ENCODE results near the gene CRAMP1.

CRAMP1 gene, protein sequence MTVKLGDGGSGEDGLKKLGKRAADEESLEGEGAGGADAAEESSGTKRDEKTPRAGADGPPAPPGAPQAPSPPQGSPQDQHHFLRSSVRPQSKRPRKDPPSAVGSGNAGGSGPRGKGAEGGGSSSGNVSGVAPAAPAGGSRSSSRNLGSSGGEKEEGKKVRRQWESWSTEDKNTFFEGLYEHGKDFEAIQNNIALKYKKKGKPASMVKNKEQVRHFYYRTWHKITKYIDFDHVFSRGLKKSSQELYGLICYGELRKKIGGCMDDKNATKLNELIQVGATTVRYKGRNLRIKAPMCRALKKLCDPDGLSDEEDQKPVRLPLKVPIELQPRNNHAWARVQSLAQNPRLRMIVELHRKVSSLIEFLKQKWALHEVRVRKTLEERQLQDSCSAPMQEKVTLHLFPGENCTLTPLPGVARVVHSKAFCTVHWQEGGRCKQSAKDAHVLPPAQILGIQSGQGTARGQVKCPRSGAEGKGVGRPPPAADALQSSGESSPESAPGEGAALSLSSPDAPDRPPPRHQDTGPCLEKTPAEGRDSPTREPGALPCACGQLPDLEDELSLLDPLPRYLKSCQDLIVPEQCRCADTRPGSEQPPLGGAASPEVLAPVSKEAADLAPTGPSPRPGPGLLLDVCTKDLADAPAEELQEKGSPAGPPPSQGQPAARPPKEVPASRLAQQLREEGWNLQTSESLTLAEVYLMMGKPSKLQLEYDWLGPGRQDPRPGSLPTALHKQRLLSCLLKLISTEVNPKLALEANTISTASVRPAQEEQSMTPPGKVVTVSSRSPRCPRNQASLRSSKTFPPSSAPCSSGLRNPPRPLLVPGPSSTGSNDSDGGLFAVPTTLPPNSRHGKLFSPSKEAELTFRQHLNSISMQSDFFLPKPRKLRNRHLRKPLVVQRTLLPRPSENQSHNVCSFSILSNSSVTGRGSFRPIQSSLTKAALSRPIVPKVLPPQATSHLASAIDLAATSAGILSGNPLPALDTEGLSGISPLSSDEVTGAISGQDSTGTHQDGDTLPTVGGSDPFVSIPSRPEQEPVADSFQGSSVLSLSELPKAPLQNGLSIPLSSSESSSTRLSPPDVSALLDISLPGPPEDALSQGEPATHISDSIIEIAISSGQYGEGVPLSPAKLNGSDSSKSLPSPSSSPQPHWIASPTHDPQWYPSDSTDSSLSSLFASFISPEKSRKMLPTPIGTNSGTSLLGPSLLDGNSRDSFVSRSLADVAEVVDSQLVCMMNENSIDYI (N-terminal part only)

GRCh38 chr16:1612320-1613111, at the start of gene CRAMP1:
CRAMP1 (plus strand) TSS chr16:1612360; CDS start chr16:1614640, 2,280 bp downstream.
- in situ Hi-C loops (cut with HindIII; ENCODE audit: low pct_unique_long_range_greater_than_20kb, low sequenced_read_pairs): no loop called here
- no peak for TF ChIP-seq JUND (IDR thresholded peaks at IDR 0.05; ENCODE audit: low read depth)
- DNase-seq (ENCODE audit: low read depth in 1 of 2, low spot score in 1 of 2): peak; percentile 23

DNA sequence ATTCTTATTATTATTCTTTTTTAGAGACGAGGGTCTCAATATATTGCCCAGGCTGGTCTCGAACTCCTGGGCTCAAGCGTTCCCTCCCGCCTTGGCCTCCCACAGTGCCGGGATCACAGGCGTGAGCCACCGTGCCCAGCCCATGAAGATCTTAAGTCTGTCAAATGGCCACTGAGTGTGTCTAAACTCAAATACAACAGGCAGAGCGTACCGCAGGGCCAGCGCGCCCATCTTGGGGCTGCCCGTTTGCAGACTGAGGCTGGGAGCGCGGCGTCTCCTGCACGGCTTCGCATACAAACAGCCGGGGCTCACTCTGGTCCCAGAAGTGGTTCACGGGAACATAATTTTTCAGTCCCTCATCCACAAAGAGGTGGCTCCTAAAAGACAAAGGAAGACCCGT, 48.4 kb upstream of the CRAMP1 start:
- no peak for TF ChIP-seq JUND (IDR thresholded peaks at IDR 0.05; ENCODE audit: low read depth)
- in situ Hi-C loops (cut with HindIII; ENCODE audit: low pct_unique_long_range_greater_than_20kb, low sequenced_read_pairs): no loop called here
- DNase-seq (ENCODE audit: low read depth in 1 of 2, low spot score in 1 of 2): no peak

DNA sequence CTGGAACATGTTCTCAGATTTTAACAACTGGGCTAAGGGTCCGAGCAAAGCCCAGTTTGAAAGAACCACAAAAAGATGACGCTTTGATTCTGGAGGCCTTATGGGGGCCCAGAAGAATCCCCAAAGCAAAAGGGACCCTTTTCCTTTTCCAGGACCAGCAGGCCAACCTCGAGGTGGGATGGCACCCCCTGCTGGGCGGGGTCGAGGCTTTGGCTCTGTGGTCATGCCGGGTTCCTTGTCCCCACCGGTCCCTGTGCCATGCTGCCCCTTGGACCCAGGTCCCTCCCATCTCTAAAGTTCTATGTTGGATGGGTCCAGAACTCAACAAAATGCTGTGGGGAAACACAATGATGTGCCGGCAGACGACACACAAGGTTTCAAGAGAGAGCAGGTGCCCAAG, 47.8 kb upstream of the CRAMP1 start:
- no peak for DNase-seq (ENCODE audit: low read depth in 1 of 2, low spot score in 1 of 2)
- in situ Hi-C loops (cut with HindIII; ENCODE audit: low pct_unique_long_range_greater_than_20kb, low sequenced_read_pairs): no loop called here

GRCh38 chr16:1565083-1565805, 46.9 kb upstream of the CRAMP1 start:
- no peak for DNase-seq (ENCODE audit: low read depth in 1 of 2, low spot score in 1 of 2)
- in situ Hi-C loops (cut with HindIII; ENCODE audit: low pct_unique_long_range_greater_than_20kb, low sequenced_read_pairs): no loop called here
- no peak for TF ChIP-seq JUND (IDR thresholded peaks at IDR 0.05; ENCODE audit: low read depth)

More for the DNA sequence above, 47.8 kb upstream of the CRAMP1 start:
- no peak for TF ChIP-seq JUND (IDR thresholded peaks at IDR 0.05; ENCODE audit: low read depth)

DNA sequence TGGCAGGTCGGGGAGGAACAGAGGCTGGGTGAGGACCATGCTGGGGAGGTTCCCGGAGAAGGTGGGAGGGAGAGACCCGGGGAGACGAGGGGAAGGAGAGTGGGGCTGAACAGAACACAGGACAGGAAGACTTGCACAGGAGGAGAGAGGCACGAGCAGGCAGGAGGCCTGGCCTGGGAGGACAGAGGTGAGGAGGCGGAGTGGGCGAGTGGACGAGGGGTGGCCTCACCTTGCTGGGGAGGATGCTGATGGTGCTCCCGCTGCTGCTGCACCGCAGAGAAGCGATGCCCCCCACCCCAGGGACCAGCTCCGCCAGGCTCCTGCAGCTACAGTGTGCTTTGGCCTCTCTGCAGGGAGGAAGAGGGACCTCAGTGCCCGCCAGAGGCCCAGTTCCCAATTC, 44.2 kb upstream of the CRAMP1 start:
- no peak for DNase-seq (ENCODE audit: low read depth in 1 of 2, low spot score in 1 of 2)
- TF ChIP-seq JUND (IDR thresholded peaks at IDR 0.05; ENCODE audit: low read depth): no peak
- in situ Hi-C loops (cut with HindIII; ENCODE audit: low pct_unique_long_range_greater_than_20kb, low sequenced_read_pairs): no loop called here

- peak in 1 of 2 experiments; percentile 10 for DNase-seq (ENCODE audit: low read depth in 1 of 2, low spot score in 1 of 2)
- in situ Hi-C loops (cut with HindIII; ENCODE audit: low pct_unique_long_range_greater_than_20kb, low sequenced_read_pairs): no loop called here
- TF ChIP-seq JUND (IDR thresholded peaks at IDR 0.05; ENCODE audit: low read depth): no peak
Observed at GRCh38 chr16:1571012-1571671, 41.0 kb upstream of the CRAMP1 start.

GRCh38 chr16:1572673-1573072, 39.5 kb upstream of the CRAMP1 start:
- peak; percentile 29 to 75 for DNase-seq (ENCODE audit: low read depth in 1 of 2, low spot score in 1 of 2)
- in situ Hi-C loops (cut with HindIII; ENCODE audit: low pct_unique_long_range_greater_than_20kb, low sequenced_read_pairs): no loop called here
- TF ChIP-seq JUND (IDR thresholded peaks at IDR 0.05; ENCODE audit: low read depth): no peak

DNA sequence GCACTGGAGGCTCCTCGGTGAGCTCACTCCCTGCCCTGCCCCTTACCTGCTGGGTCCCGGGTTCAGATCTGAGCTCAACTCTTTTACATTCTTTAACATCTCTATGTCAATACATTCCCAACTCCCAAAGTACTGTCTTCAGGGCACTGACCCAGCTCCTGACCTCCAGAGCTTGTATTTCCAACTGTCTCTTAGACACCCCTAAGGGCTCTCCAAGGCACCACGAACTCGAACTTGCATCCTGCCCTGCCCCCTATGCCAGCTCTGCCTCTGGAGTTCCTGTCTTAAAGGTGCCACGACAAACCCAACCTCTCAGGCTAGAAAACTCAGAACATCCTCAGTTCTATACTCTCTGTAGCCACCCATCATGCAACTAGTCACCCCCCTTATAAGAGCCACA, 38.9 kb upstream of the CRAMP1 start:
- peak; percentile 28 to 96 for DNase-seq (ENCODE audit: low read depth in 1 of 2, low spot score in 1 of 2)
- in situ Hi-C loops (cut with HindIII; ENCODE audit: low pct_unique_long_range_greater_than_20kb, low sequenced_read_pairs): no loop called here
- TF ChIP-seq JUND (IDR thresholded peaks at IDR 0.05; ENCODE audit: low read depth): no peak

- no peak for DNase-seq (ENCODE audit: low read depth in 1 of 2, low spot score in 1 of 2)
- no peak for TF ChIP-seq JUND (IDR thresholded peaks at IDR 0.05; ENCODE audit: low read depth)
- in situ Hi-C loops (cut with HindIII; ENCODE audit: low pct_unique_long_range_greater_than_20kb, low sequenced_read_pairs): no loop called here
Observed at GRCh38 chr16:1575578-1575977, 36.6 kb upstream of the CRAMP1 start.

DNA sequence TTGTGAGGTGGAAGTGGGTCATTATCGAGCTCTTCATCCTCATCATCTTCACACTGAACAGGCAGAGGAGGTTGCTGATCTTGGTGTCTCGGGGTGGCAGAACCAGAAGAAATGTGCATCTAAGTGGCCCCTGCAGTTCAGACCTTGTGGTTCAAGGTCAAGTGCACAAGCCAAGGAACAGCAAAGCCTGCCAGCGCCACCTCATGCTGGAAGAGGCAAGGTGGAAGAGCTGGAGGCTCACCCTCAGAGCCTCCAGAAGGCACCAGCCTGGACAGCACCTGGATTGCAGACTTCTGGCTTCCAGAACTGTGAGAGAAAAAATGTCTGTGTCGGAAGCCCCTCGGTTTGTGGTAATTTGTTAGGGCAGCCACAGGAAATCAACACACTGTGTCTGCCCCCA, 32.9 kb upstream of the CRAMP1 start:
- DNase-seq (ENCODE audit: low read depth in 1 of 2, low spot score in 1 of 2): peak in 1 of 2 experiments; percentile 43
- TF ChIP-seq JUND (IDR thresholded peaks at IDR 0.05; ENCODE audit: low read depth): no peak
- in situ Hi-C loops (cut with HindIII; ENCODE audit: low pct_unique_long_range_greater_than_20kb, low sequenced_read_pairs): no loop called here

DNA sequence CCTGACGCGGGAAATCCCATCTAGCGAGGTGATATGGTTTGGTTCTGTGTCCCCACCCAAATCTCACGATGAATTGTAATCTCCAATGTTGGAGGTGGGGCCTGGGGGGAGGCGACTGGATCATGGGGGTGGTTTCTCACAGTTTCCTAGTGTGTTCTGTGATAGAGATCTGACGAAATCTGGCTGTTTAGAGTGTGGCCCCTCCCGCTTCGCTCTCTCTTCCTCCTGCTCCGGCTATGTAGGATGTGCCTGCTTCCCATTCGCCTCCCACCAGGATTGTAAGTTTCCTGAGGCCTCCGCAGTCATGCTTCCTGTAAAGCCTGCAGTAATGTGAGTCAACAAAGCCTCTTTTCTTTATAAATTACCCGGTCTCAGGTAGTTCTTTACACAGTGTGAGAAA, 31.9 kb upstream of the CRAMP1 start:
- in situ Hi-C loops (cut with HindIII; ENCODE audit: low pct_unique_long_range_greater_than_20kb, low sequenced_read_pairs): no loop called here
- DNase-seq (ENCODE audit: low read depth in 1 of 2, low spot score in 1 of 2): no peak
- no peak for TF ChIP-seq JUND (IDR thresholded peaks at IDR 0.05; ENCODE audit: low read depth)

Data from T47D (cell line).